RCC 7860 (cell line): ENCODE results near the gene CENPP.
A peak's percentile ranks its signal among the peaks of the same experiment; 100 is the strongest.

Source experiments
- DNase-seq: peaks from one replicate; pipeline ENCODE4 v3.0.0-alpha.2; 2015; ENCODE audit warnings: low spot score
- FAIRE-seq: peaks from 2 replicates; lab custom pipeline; 2012; peaks lifted over from hg19 to GRCh38; lab: Jason Lieb, UNC

Gene CENPP

GRCh38 chr9:92668746-92669526 lies 343.2 kb downstream of the CENPP start:
- peak; percentile 57 for DNase-seq
- no peak for FAIRE-seq

GRCh38 chr9:92669527-92669889 lies 343.8 kb downstream of the CENPP start:
- no peak for DNase-seq
- no peak for FAIRE-seq
